ENCODE results near the gene TMEM120B. TPM values are rescaled to one million over a fixed set of nuclear protein-coding genes. Genes with fewer than 3 reads are reported as not detected.

TMEM120B gene
- total RNA-seq, 1 donor from 2014 or later = 18.4 TPM

DNA sequence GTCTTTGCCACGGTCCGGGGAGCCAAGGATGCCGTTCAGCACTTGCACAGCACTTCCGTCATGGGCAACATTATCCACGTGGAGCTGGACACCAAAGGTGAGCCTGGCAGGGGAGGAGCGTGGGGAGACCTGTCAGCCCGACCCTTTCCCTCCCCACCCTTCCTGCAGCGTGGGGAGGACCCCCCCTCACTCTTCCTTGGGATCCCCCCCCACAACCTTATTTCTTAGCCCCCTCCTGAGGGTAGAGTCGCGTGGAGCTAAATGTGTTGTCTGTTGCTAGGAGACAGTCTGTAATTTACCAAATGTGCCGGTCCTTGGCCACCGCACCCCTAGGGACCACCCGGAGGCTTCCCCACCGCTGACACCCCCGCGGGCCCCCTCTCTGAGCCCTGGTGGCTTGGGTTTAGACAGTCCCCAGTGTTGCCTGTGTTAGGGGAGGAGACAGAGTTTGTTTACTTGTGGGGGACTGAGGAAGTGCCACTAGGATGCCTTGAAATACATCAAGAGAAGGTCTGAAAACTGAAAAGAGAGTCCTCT lies 93.5 kb downstream of the TMEM120B start:
- intact Hi-C loops (cut with micrococcal nuclease) = loop anchor here (10.0 kb wide), 1 partner anchor 279 kb away; no protein-coding TSS in a partner anchor
- peak; percentile 76 for DNase-seq
- Mint-ChIP-seq H3K4me1 (peaks cover 31% of the 10 kb centered on the region), H3K27me3 (no peaks in the 10 kb centered on the region), H3K9me3 (no peaks in the 10 kb centered on the region), H3K4me3 (peak overlapping the region; percentile 93), H3K36me3 (ENCODE audit: low read depth) (peaks cover 51% of the 10 kb centered on the region), H3K27ac (peak overlapping the region; percentile 84)

DNA sequence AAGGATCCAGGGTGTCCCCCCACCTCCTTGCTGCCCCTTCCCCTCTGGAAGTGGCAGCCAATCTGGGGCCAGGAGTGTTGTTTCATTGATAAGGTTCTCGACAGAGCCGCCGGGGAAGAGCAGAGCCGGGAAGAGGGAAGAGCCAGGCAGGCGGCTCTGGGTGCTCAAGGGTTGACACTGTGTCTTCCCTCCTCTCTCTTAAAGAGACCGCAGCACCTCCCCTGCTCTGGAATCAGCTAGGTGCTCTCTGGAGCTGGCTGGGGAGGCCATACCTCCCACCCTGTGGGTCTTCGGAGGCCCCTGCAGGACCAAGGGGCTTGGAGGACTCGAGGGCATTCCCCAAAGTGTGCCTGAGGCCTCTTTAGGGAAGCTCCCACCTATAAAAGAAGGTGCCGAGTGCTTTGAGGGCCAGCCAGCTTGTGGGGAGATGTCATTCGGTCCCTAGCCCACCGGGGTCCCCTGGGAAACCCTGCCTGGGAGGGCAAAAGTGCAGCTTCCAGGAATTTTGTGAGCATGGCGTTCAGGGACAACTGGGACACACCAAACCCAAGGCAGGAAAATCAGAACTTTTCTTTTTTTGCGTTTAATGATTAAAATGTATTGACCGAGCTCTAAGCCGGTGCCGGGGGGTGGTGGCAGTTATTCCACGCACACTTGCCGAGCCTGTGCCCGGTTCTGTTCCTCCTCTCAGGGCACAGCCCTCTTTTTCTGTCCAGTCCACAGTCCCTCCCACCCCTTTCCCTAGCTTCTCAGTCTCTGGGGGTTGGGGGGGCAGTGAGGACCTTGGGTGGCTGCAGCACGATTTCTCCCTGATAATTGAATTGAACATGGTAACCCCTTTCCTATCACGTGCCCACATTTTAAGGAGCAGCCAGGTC lies 94.2 kb downstream of the TMEM120B start:
- peak; percentile 54 for DNase-seq
- Mint-ChIP-seq H3K27me3 (no peaks in the 10 kb centered on the region), H3K4me1 (peaks cover 36% of the 10 kb centered on the region), H3K27ac (peak overlapping the region; percentile 84), H3K4me3 (peak overlapping the region; percentile 93), H3K36me3 (ENCODE audit: low read depth) (peaks cover 48% of the 10 kb centered on the region), H3K9me3 (no peaks in the 10 kb centered on the region)
- intact Hi-C loops (cut with micrococcal nuclease) = loop anchor here (10.0 kb wide), 1 partner anchor 278 kb away; no protein-coding TSS in a partner anchor

DNA sequence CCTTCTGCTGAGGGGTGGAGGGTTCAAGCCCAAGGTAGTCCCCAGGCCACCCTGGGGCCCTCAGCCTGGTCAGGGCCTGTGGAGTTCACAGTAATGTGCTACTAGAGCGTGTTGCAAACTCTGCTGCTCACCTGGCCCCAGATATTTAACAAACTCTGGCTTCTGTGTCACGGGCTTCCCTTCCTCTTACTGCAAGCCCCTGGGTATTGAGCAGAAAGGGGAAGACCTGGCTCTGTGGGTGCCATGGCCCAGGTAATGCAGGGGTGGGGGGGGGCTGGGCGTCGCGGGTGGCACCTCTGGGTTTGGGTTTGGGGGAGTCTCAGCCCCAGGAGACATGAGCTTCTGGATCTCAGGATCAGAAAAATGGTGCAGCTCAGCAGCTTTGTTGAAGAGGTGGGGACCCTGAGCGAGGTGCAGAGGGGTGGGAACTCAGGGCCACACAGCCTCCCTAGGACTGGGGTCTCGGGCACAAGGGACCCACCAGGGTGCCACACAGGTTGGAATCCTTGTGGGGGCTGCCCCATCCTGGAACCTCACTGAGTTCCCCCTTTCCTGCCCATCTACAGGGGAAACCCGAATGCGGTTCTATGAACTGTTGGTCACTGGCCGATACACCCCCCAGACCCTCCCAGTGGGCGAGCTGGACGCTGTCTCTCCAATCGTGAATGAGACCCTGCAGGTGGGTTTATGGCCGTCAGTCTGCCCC lies 95.2 kb downstream of the TMEM120B start:
- Mint-ChIP-seq H3K4me1 (peaks cover 35% of the 10 kb centered on the region), H3K4me3 (no peak overlapping the region), H3K9me3 (no peaks in the 10 kb centered on the region), H3K36me3 (ENCODE audit: low read depth) (peaks cover 47% of the 10 kb centered on the region), H3K27me3 (no peaks in the 10 kb centered on the region), H3K27ac (no peak overlapping the region)
- DNase-seq = no peak
- intact Hi-C loops (cut with micrococcal nuclease) = loop anchor here (10.0 kb wide), 1 partner anchor 277 kb away; no protein-coding TSS in a partner anchor

GRCh38 chr12:121808623-121809022 lies 96.1 kb downstream of the TMEM120B start:
- no peaks in the 10 kb centered on the region for H3K27me3 Mint-ChIP-seq
- H3K9me3 Mint-ChIP-seq = no peaks in the 10 kb centered on the region
- peaks cover 52% of the 10 kb centered on the region for H3K36me3 Mint-ChIP-seq (ENCODE audit: low read depth)
- H3K27ac Mint-ChIP-seq = peak overlapping the region; percentile 29
- peaks cover 40% of the 10 kb centered on the region for H3K4me1 Mint-ChIP-seq
- DNase-seq = no peak
- intact Hi-C loops (cut with micrococcal nuclease) = loop anchor here (10.0 kb wide), 1 partner anchor 276 kb away; no protein-coding TSS in a partner anchor
- H3K4me3 Mint-ChIP-seq = no peak overlapping the region

DNA sequence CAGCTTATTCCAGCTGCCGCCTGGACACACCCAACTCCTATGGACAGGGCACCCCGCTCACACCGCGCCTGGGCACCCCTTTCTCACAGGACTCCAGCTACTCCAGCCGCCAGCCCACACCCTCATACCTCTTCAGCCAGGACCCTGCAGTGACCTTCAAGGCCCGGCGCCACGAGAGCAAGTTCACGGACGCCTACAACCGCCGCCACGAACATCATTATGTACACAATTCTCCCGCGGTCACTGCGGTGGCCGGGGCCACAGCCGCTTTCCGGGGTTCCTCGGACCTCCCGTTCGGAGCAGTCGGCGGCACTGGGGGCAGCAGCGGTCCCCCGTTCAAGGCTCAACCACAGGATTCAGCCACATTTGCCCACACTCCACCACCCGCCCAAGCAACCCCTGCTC lies 97.2 kb downstream of the TMEM120B start:
- intact Hi-C loops (cut with micrococcal nuclease) = loop anchor here (10.0 kb wide), 1 partner anchor 275 kb away; no protein-coding TSS in a partner anchor
- H3K4me1 Mint-ChIP-seq = peaks cover 42% of the 10 kb centered on the region
- no peaks in the 10 kb centered on the region for H3K27me3 Mint-ChIP-seq
- DNase-seq = no peak
- no peaks in the 10 kb centered on the region for H3K9me3 Mint-ChIP-seq
- H3K4me3 Mint-ChIP-seq = no peak overlapping the region
- H3K27ac Mint-ChIP-seq = peak overlapping the region; percentile 34
- H3K36me3 Mint-ChIP-seq (ENCODE audit: low read depth) = peaks cover 54% of the 10 kb centered on the region

DNA sequence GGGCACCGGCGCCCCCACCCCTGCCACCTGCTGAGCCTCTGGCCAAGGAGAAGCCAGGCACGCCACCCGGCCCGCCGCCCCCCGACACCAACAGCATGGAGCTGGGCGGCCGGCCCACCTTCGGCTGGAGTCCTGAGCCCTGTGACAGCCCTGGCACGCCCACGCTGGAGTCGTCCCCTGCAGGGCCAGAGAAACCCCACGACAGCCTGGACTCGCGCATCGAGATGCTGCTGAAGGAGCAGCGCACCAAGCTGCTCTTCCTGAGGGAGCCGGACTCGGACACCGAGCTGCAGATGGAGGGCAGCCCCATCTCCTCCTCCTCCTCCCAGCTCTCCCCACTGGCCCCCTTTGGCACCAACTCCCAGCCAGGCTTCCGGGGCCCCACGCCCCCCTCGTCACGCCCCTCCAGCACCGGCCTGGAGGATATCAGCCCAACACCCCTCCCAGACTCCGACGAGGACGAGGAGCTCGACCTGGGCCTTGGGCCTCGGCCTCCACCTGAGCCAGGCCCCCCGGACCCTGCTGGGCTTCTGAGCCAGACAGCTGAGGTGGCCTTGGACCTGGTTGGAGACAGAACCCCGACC lies 97.8 kb downstream of the TMEM120B start:
- H3K4me3 Mint-ChIP-seq = peak overlapping the region; percentile 83
- intact Hi-C loops (cut with micrococcal nuclease) = no loop called here
- H3K36me3 Mint-ChIP-seq (ENCODE audit: low read depth) = peaks cover 56% of the 10 kb centered on the region
- H3K27ac Mint-ChIP-seq = no peak overlapping the region
- H3K27me3 Mint-ChIP-seq = no peaks in the 10 kb centered on the region
- H3K9me3 Mint-ChIP-seq = no peaks in the 10 kb centered on the region
- no peak for DNase-seq
- H3K4me1 Mint-ChIP-seq = peaks cover 42% of the 10 kb centered on the region

DNA sequence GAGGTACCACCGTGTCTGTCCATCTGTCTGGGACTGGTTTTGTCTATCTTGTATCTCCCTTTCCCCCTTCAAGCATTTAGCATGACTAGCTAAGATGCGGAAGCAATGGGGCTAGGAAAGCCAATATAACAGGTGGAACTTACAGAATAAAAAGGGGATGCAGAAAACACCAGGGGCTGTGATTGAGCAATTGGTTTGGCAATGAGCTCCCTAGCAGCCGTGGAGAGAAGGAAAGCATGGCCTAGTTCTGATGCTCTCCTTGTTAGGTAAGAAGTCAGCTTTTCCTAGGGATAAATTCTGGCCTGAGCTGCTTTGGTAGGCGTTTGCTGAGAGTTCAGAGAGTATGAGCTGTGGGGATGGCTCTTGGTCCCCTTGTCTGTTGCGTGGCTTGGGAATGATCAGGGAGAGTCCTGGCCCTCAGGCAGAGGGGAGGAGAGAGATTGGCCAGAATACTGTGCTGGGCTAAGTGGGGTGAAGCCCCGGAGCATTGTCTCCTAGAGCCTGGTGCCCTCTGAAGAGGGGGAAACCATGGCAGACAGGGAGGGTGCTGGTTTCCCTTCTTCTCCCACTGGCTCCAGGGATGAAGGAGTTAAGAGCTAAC lies 98.4 kb downstream of the TMEM120B start:
- Mint-ChIP-seq H3K27me3 (no peaks in the 10 kb centered on the region), H3K36me3 (ENCODE audit: low read depth) (peaks cover 54% of the 10 kb centered on the region), H3K9me3 (no peaks in the 10 kb centered on the region), H3K27ac (peak overlapping the region; percentile 35), H3K4me1 (peaks cover 39% of the 10 kb centered on the region), H3K4me3 (peak overlapping the region; percentile 83)
- no peak for DNase-seq
- intact Hi-C loops (cut with micrococcal nuclease) = no loop called here

DNA sequence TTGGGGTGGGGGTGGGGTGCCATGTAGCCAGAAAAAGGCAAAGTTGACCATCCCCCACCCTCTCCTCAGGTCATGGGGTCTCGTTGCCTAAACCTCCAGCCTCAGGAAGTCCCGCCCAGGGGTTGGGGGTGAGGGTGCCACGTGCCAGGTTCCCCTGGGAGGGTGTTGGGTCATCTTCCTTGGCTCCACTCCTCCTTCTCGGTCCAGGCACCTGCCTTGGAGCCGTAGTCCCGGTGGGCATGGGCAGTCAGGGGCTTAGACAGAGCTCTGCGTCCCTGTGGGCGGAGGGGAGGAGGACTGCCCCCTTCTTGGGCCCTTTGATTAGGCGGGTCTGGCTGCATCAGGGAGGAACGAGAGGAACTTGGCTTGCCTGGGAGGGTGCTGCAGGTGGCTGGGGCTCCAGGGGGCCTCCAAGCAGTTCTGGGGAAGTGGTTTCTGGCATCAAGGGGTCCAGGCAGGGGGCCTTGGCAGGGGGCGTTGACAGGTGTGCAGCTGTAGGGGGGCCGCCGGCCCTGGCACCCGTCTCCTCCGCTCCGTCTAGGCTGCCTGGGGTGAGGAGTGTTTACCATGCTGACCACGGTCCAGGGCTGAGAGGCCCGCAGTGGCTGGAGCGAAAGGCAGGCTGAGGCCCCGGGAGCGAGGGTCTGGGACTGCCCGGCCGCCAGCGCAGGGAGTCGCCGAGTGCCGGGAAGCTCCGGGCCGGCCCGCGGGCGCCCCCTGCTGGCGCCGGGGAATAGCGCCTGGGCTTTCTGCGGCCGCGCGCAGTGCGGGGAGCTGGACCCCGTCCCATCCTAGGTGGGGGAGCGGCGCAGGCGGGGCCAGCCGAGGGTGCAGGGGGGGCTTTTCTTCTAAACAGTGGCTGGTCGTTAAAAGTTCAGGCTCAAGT lies 99.1 kb downstream of the TMEM120B start:
- H3K9me3 Mint-ChIP-seq = no peaks in the 10 kb centered on the region
- peaks cover 35% of the 10 kb centered on the region for H3K4me1 Mint-ChIP-seq
- intact Hi-C loops (cut with micrococcal nuclease) = loop anchor here (1.0 kb wide), 3 partner anchors 11 to 35 kb away; no protein-coding TSS in a partner anchor
- peaks cover 54% of the 10 kb centered on the region for H3K36me3 Mint-ChIP-seq (ENCODE audit: low read depth)
- peak; percentile 93 for DNase-seq
- H3K27me3 Mint-ChIP-seq = no peaks in the 10 kb centered on the region
- H3K27ac Mint-ChIP-seq = peak overlapping the region; percentile 35
- H3K4me3 Mint-ChIP-seq = peak overlapping the region; percentile 83

DNA sequence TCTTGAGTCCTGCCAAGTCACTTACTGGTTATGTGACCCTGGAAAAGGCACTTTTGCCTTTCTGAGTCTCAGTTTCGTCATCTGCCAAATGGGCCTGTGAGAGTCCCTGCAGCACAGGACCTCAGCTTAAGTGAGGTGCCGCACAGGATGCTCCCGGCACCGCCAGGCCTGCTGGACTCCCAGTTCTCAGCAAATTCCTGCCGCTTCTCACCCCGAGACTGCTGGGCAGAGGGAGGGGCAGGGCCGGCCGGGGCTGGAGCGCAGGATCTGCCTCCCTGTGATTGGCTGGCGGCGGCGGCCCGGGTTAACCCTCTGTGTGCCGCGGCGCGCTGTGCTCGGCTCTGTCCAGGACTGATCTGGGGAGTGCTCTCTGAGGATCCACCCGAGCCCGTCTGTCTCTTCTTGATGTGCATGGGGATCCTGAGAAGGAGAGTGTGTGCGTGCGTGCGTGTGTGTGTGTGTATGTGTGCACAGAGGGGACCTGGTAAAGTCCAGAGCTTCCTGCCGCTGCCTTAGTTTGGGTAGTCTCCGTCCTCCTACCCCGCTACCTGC lies 99.8 kb downstream of the TMEM120B start:
- intact Hi-C loops (cut with micrococcal nuclease) = loop anchor here (1.0 kb wide), 3 partner anchors 12 to 36 kb away; no protein-coding TSS in a partner anchor

GRCh38 chr12:121812921-121813896 lies 100.7 kb downstream of the TMEM120B start:
- Mint-ChIP-seq H3K27ac (peak overlapping the region; percentile 45), H3K27me3 (no peaks in the 10 kb centered on the region), H3K4me3 (peak overlapping the region; percentile 83), H3K4me1 (peaks cover 35% of the 10 kb centered on the region), H3K9me3 (no peaks in the 10 kb centered on the region), H3K36me3 (ENCODE audit: low read depth) (peaks cover 63% of the 10 kb centered on the region)
- intact Hi-C loops (cut with micrococcal nuclease) = loop anchor here (1.0 kb wide), 3 partner anchors 13 to 37 kb away; no protein-coding TSS in a partner anchor
- peak; percentile 67 for DNase-seq

More for the DNA sequence above, 99.8 kb downstream of the TMEM120B start:
- no peaks in the 10 kb centered on the region for H3K9me3 Mint-ChIP-seq
- peaks cover 35% of the 10 kb centered on the region for H3K4me1 Mint-ChIP-seq
- peak overlapping the region; percentile 34 for H3K27ac Mint-ChIP-seq
- peak overlapping the region; percentile 83 for H3K4me3 Mint-ChIP-seq
- DNase-seq = peak; percentile 83
- H3K36me3 Mint-ChIP-seq (ENCODE audit: low read depth) = peaks cover 57% of the 10 kb centered on the region
- no peaks in the 10 kb centered on the region for H3K27me3 Mint-ChIP-seq

DNA sequence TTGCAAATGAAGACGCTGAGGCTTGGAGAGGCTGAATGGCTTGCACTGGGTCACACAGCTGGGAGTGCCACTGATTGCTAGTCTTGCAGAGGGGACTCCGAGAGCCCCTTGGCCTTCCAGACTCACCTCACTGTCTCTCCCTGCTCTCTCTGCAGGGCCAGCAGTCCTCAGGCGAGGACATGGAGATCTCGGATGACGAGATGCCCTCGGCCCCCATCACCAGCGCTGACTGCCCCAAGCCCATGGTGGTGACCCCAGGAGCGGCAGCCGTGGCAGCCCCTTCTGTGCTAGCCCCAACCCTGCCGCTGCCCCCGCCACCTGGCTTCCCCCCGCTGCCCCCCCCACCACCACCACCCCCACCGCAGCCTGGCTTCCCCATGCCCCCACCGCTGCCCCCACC lies 101.4 kb downstream of the TMEM120B start:
- peaks cover 60% of the 10 kb centered on the region for H3K36me3 Mint-ChIP-seq (ENCODE audit: low read depth)
- intact Hi-C loops (cut with micrococcal nuclease) = no loop called here

More for the DNA sequence above, 101.4 kb downstream of the TMEM120B start:
- H3K4me1 Mint-ChIP-seq = peaks cover 32% of the 10 kb centered on the region
- H3K27ac Mint-ChIP-seq = no peak overlapping the region
- no peak for DNase-seq
- no peaks in the 10 kb centered on the region for H3K27me3 Mint-ChIP-seq
- H3K4me3 Mint-ChIP-seq = peak overlapping the region; percentile 83
- no peaks in the 10 kb centered on the region for H3K9me3 Mint-ChIP-seq

All from activated CD4-positive, alpha-beta T cell treated with anti-CD3 and anti-CD28 coated beads, Interleukin-2, amount 10 ng/mL, durations not matched to agents 24 days and 14 days (primary cell).